B cell (primary cell): ENCODE data around the gene KISS1R. TPM values are rescaled to one million over a fixed set of nuclear protein-coding genes. Genes with fewer than 3 reads are reported as not detected.
A peak's percentile ranks its signal among the peaks of the same experiment; 100 is the strongest.

ENCODE experiments used
- ATAC-seq: fragments of 200-7000 bp; cut with Tn5 transposase; one replicate; pipeline ENCODE4 v1.10.0; 2021; ENCODE audit warnings: low read depth, mild to moderate bottlenecking, moderate number of reproducible peaks, moderate library complexity
- CTCF ChIA-PET: fragments of 350-600 bp; sonication (Branson Sonifier 250); formaldehyde crosslinking; loops from one replicate; lab custom pipeline; 2021; ENCODE audit warnings: antibody characterized with exemption, inconsistent platforms; lab: Charles Lee
- POLR2A ChIA-PET: fragments of 350-600 bp; sonication (Branson Sonifier 250); formaldehyde crosslinking; loops from one replicate; lab custom pipeline; 2021; ENCODE audit warnings: antibody characterized with exemption; lab: Charles Lee
- DNase-seq: peaks from one replicate; pipeline ENCODE4 v3.0.0; 2013
- H2AFZ ChIP-seq: 2 replicates; pipeline ENCODE4 v1.6.1; 2012; ENCODE audit warnings: mild to moderate bottlenecking, low read depth, low read length; ENCODE audit not compliant: insufficient read depth, poor library complexity, severe bottlenecking
- H3K27ac ChIP-seq, 2 donors: 1 replicate in 1 of 2; 2 replicates in 1 of 2; pipeline ENCODE4 v1.5.1; 2012 to 2013; ENCODE audit warnings: low read length in 2 of 2, mild to moderate bottlenecking in 2 of 2, moderate library complexity in 1 of 2
- H3K27me3 ChIP-seq, 4 experiments: fragments of 200-600 bp in 1 of 4; sonication (generic) in 1 of 4; replicated peaks in 1 of 4; 1 replicate in 2 of 4; 2 replicates in 2 of 4; pipeline versions ENCODE4 v1.6.1 to v1.7.0; 2013 to 2016; ENCODE audit warnings: low read length in 3 of 4, mild to moderate bottlenecking in 2 of 4, mixed read lengths in 1 of 4, moderate library complexity in 1 of 4; ENCODE audit not compliant: insufficient read depth in 4 of 4, control insufficient read depth in 3 of 4; ENCODE audit errors: control extremely low read depth in 1 of 4
- H3K36me3 ChIP-seq, 2 experiments: replicated peaks in 1 of 2; 1 replicate in 1 of 2; 2 replicates in 1 of 2; pipeline versions ENCODE4 v1.6.1 to v1.7.1; 2013; ENCODE audit warnings: low read length in 1 of 2; ENCODE audit not compliant: insufficient read depth in 2 of 2, control insufficient read depth in 1 of 2; ENCODE audit errors: control extremely low read depth in 1 of 2, extremely low read depth in 1 of 2
- H3K4me1 ChIP-seq, 2 donors: fragments of 200-600 bp in 1 of 2; sonication (generic) in 1 of 2; 1 replicate in 1 of 2; 2 replicates in 1 of 2; pipeline versions ENCODE4 v1.5.1 to v1.6.1; 2013 to 2017; ENCODE audit warnings: low read length in 2 of 2; ENCODE audit not compliant: control insufficient read depth in 2 of 2, insufficient read depth in 2 of 2
- H3K4me2 ChIP-seq: replicated peaks from 2 replicates; pipeline ENCODE3; 2012; ENCODE audit warnings: mild to moderate bottlenecking, low read depth, low read length; ENCODE audit not compliant: poor library complexity, severe bottlenecking
- H3K4me3 ChIP-seq, 5 experiments: fragments of 200-600 bp in 1 of 5; sonication (generic) in 1 of 5; 1 replicate in 3 of 5; 2 replicates in 2 of 5; pipeline versions ENCODE4 v1.5.1 to v1.7.0; 2011 to 2016; ENCODE audit warnings: low read length in 4 of 5, mild to moderate bottlenecking in 4 of 5, low read depth in 2 of 5, control low read depth in 1 of 5, moderate library complexity in 1 of 5; ENCODE audit not compliant: insufficient read depth in 1 of 5; ENCODE audit errors: control extremely low read depth in 1 of 5, extremely low read depth in 1 of 5
- H3K79me2 ChIP-seq: fragments of 200-600 bp; sonication (generic); one replicate; pipeline ENCODE4 v1.6.0; 2016; ENCODE audit warnings: low read length; ENCODE audit not compliant: control insufficient read depth, insufficient read depth
- H3K9ac ChIP-seq: fragments of 200-600 bp; sonication (generic); 2 replicates; pipeline ENCODE4 v1.6.1; 2017; ENCODE audit warnings: mild to moderate bottlenecking, low read length, moderate library complexity
- H3K9me3 ChIP-seq, 3 donors: one replicate each; pipeline versions ENCODE4 v1.6.1 to v1.7.1; 2013; ENCODE audit warnings: low read length in 2 of 3; ENCODE audit not compliant: control insufficient read depth in 2 of 3, insufficient read depth in 1 of 3; ENCODE audit errors: control extremely low read depth in 1 of 3
- H4K20me1 ChIP-seq: 2 replicates; pipeline ENCODE4 v1.6.0; 2012; ENCODE audit warnings: mild to moderate bottlenecking, low read length; ENCODE audit not compliant: insufficient read depth, control insufficient read depth, poor library complexity, severe bottlenecking
- H3K27ac Mint-ChIP-seq: one replicate; pipeline ENCODE4 v1.8.0; 2021; ENCODE audit warnings: mixed read lengths
- H3K27me3 Mint-ChIP-seq: one replicate; pipeline ENCODE4 v1.8.0; 2021; ENCODE audit warnings: mixed read lengths
- H3K4me1 Mint-ChIP-seq: one replicate; pipeline ENCODE4 v1.8.0; 2021; ENCODE audit warnings: mixed read lengths
- H3K4me3 Mint-ChIP-seq: one replicate; pipeline ENCODE4 v1.8.0; 2021; ENCODE audit warnings: mixed read lengths
- H3K9me3 Mint-ChIP-seq: one replicate; pipeline ENCODE4 v1.8.0; 2022; ENCODE audit warnings: mixed read lengths; ENCODE audit not compliant: insufficient read depth
- CTCF ChIP-seq: fragments of 200-600 bp; IDR thresholded peaks from one replicate; pipeline ENCODE4 v1.8.0; 2022; ENCODE audit warnings: antibody characterized with exemption, mild to moderate bottlenecking
- EZH2 ChIP-seq: IDR thresholded peaks from 2 replicates; pipeline ENCODE4 v1.6.1; 2012; ENCODE audit warnings: borderline replicate concordance, low read depth, mild to moderate bottlenecking, moderate library complexity, low read length; ENCODE audit not compliant: insufficient read depth, poor library complexity, severe bottlenecking
- WGBS: methylation state at CpG from one replicate; pipeline ENCODE4 v1.1.5; 2013; ENCODE audit warnings: missing lambda C conversion rate; ENCODE audit not compliant: insufficient coverage; 5-methylcytosine and 5-hydroxymethylcytosine counted together
- intact Hi-C: fragments of 100-400 bp; cut with micrococcal nuclease; formaldehyde crosslinking; loops from one replicate; pipeline ENCODE4 v1.10.0; 2022
- polyA plus RNA-seq: library from polyadenylated mRNA; depleted of rRNA; stranded (reverse); fragments of >200 nt; gene quantifications from 2 replicates; pipeline ENCODE4 v1.2.3, GENCODE V29; 2012
- total RNA-seq, 2 donors: library from RNA; stranded (reverse); fragments of 120-200 nt in 1 of 2; gene quantifications; 1 replicate in 1 of 2; 2 replicates in 1 of 2; pipeline versions ENCODE4 v1.2.3 to v1.2.4, GENCODE V29; 2013 to 2022

The KISS1R gene
- total and polyA plus RNA-seq, 2 donors (not counting 1 experiment from before 2014, with no cell fraction given), result 0.79 to 1.3 TPM

- peak within 1 kb of the TSS; percentile 93 for H3K27ac Mint-ChIP-seq
- no peaks in the 10 kb centered on the region for H3K9me3 Mint-ChIP-seq
- Histone ChIP-seq H3K36me3 (peaks cover 0 to 2% of the 10 kb centered on the region in 2 experiments), H4K20me1 (peaks cover 4% of the 10 kb centered on the region), H3K4me2 (peak within 1 kb of the TSS; percentile 86), H3K27ac (peak within 1 kb of the TSS; percentile 96 to 98), H2AFZ (peak within 1 kb of the TSS; percentile 78), H3K79me2 (peaks cover 45% of the 10 kb centered on the region), H3K4me3 (peak within 1 kb of the TSS; percentile 72 to 91 (median 86)), H3K27me3 (peaks cover 0 to 27% (median 4%) of the 10 kb centered on the region in 4 experiments), H3K9me3 (peaks cover 0 to 12% (median 0%) of the 10 kb centered on the region in 3 donors), H3K4me1 (peaks cover 47 to 62% of the 10 kb centered on the region in 2 donors), H3K9ac (peak within 1 kb of the TSS; percentile 94)
- DNase-seq (peak; percentile 87), ATAC-seq (peak; percentile 45)
- WGBS, result under 1% methylated on average over 71 of the region's 76 CpGs
- POLR2A ChIA-PET, result interaction anchor here (1.1 kb wide), 1 partner anchor 20 kb away, joined by 3 read pairs; the partner anchor contains the start of genes MED16 and RNU6-9
- peaks cover 3% of the 10 kb centered on the region for H3K27me3 Mint-ChIP-seq
- intact Hi-C loops, result no loop called here
- peak within 1 kb of the TSS; percentile 85 for H3K4me3 Mint-ChIP-seq
- peaks cover 35% of the 10 kb centered on the region for H3K4me1 Mint-ChIP-seq
- CTCF ChIA-PET, result interaction anchor here (1.0 to 2.7 kb wide), 2 partner anchors 20 to 50 kb away, joined by 3 to 13 read pairs; partner anchors contain the start of genes MED16 and RNU6-9
- no peak for TF ChIP-seq CTCF
- no peak for TF ChIP-seq EZH2
These were observed 3.9 kb upstream of the KISS1R start, which contains the start of gene R3HDM4 for GRCh38 chr19:913080-913748. R3HDM4 (minus strand) TSS chr19:913219; CDS start chr19:913157, 62 bp downstream.
